K562 (cell line): ENCODE measurements around the gene CYP2E1. TPM values are rescaled to one million over a fixed set of nuclear protein-coding genes. Genes with fewer than 3 reads are reported as not detected.
A peak's percentile ranks its signal among the peaks of the same experiment; 100 is the strongest.

Source experiments
- ATAC-seq: fragments of 200-7000 bp; cut with Tn5 transposase; 3 replicates; pipeline ENCODE4 v1.9.1; 2020; ENCODE audit warnings: moderate library complexity
- BruUV-seq: library from RNA; stranded (reverse); fragments of 400-500 nt; replicated peaks from 2 replicates; lab custom pipeline; 2021; lab: Mats Ljungman, UMichigan
- CTCF ChIA-PET: fragments of 300-600 bp; formaldehyde crosslinking; extraction: SDS; loops from one replicate; lab custom pipeline; 2021; ENCODE audit warnings: low intra/inter-chr PET ratio; lab: Yijun Ruan, JAX
- POLR2A ChIA-PET: fragments of 300-600, 350-650 bp; sonication (Branson Sonifier 250); formaldehyde crosslinking; extraction: SDS; loops from one replicate; lab custom pipeline; 2021; ENCODE audit warnings: antibody characterized with exemption, inconsistent platforms; lab: Yijun Ruan, JAX
- DNase-seq, 4 experiments: peaks; one replicate each; pipeline versions ENCODE4 v3.0.0 to v3.0.0-alpha.2; 2011 to 2018; ENCODE audit warnings: low spot score in 3 of 4, mixed read lengths in 3 of 4; ENCODE audit errors: extremely low read depth in 1 of 4
- FAIRE-seq: peaks from 2 replicates; lab custom pipeline; 2011; peaks lifted over from hg19 to GRCh38; lab: Jason Lieb, UNC
- H2AFZ ChIP-seq: 2 replicates; pipeline ENCODE4 v1.6.0; 2011; ENCODE audit warnings: low read depth, low read length, control low read depth, inconsistent platforms
- H3K27ac ChIP-seq: fragments of 200-600 bp; 3 replicates; pipeline ENCODE4 v1.8.0; 2011; ENCODE audit warnings: low read depth, mild to moderate bottlenecking, control low read depth, inconsistent platforms, low read length, moderate library complexity, mixed read lengths; ENCODE audit errors: extremely low read depth
- H3K27me3 ChIP-seq, 2 experiments: fragments of 300-600 bp in 1 of 2; 2 replicates in 1 of 2; 3 replicates in 1 of 2; pipeline versions ENCODE4 v1.6.0 to v1.8.0; 2011; ENCODE audit warnings: inconsistent platforms in 2 of 2, low read length in 2 of 2, mild to moderate bottlenecking in 1 of 2, mixed read lengths in 1 of 2, moderate library complexity in 1 of 2; ENCODE audit not compliant: control insufficient read depth in 2 of 2, insufficient read depth in 2 of 2
- H3K36me3 ChIP-seq: fragments of 300-600 bp; 3 replicates; pipeline ENCODE4 v1.8.0; 2011; ENCODE audit warnings: mild to moderate bottlenecking, low read length, inconsistent platforms; ENCODE audit not compliant: control insufficient read depth, insufficient read depth
- H3K4me1 ChIP-seq, 2 experiments: fragments of 200-600 bp in 1 of 2; replicated peaks in 1 of 2; 2 replicates in 1 of 2; 3 replicates in 1 of 2; pipeline versions ENCODE4 v1.5.1 to v1.8.0; 2011; ENCODE audit warnings: inconsistent platforms in 2 of 2, low read length in 2 of 2, mild to moderate bottlenecking in 1 of 2, mixed read lengths in 1 of 2, moderate library complexity in 1 of 2; ENCODE audit not compliant: control insufficient read depth in 2 of 2, insufficient read depth in 2 of 2
- H3K4me2 ChIP-seq: 2 replicates; pipeline ENCODE4 v1.6.1; 2011; ENCODE audit warnings: low read length, control low read depth, inconsistent platforms, mixed read lengths; ENCODE audit not compliant: insufficient read depth
- H3K4me3 ChIP-seq: fragments of 200-600 bp; sonication (generic), shearing (Covaris generic); 2 replicates; pipeline ENCODE4 v1.5.1; 2016; ENCODE audit warnings: control low read depth, inconsistent platforms
- H3K79me2 ChIP-seq: fragments of 200-600 bp; 3 replicates; pipeline ENCODE4 v1.8.0; 2011; ENCODE audit warnings: low read length, inconsistent platforms; ENCODE audit not compliant: control insufficient read depth, insufficient read depth
- H3K9ac ChIP-seq, 2 experiments: 2 replicates each; pipeline versions ENCODE4 v1.6.0 to v1.6.1; 2011; ENCODE audit warnings: low read depth in 2 of 2, low read length in 2 of 2, control low read depth in 1 of 2, inconsistent platforms in 1 of 2, mild to moderate bottlenecking in 1 of 2, mixed read lengths in 1 of 2; ENCODE audit not compliant: insufficient read depth in 1 of 2
- H3K9me1 ChIP-seq: one replicate; pipeline ENCODE4 v1.6.0; 2011; ENCODE audit warnings: inconsistent platforms, mild to moderate bottlenecking, low read length, moderate library complexity; ENCODE audit not compliant: control insufficient read depth, insufficient read depth
- H3K9me3 ChIP-seq: replicated peaks from 2 replicates; pipeline ENCODE4 v1.5.1; 2011; ENCODE audit warnings: low read depth, low read length, inconsistent platforms; ENCODE audit not compliant: control insufficient read depth, insufficient read depth
- H4K20me1 ChIP-seq: replicated peaks from 2 replicates; pipeline ENCODE4 v1.6.1; 2011; ENCODE audit warnings: low read length, inconsistent platforms, mixed read lengths; ENCODE audit not compliant: control insufficient read depth, insufficient read depth
- ADNP ChIP-seq: fragments of 200-800 bp; sonication (Bioruptor generic); IDR thresholded peaks from 2 replicates; pipeline ENCODE4 v1.6.1; 2016; ENCODE audit warnings: missing genetic modification characterization, missing compliant biosample characterization
- MTF1 ChIP-seq: fragments of 250-450 bp; sonication (Bioruptor Pico); IDR thresholded peaks from 2 replicates; pipeline ENCODE4 v1.9.0; 2021; ENCODE audit warnings: moderate library complexity, mild to moderate bottlenecking, inconsistent platforms, borderline replicate concordance
- NR2F6 ChIP-seq: fragments of 450-650 bp; formaldehyde crosslinking; IDR thresholded peaks from 2 replicates; pipeline ENCODE4 v1.4.0; 2020; ENCODE audit warnings: mild to moderate bottlenecking
- ZBTB8A ChIP-seq: fragments of 450-650 bp; IDR thresholded peaks from 2 replicates; pipeline ENCODE4 v1.6.1; 2018; ENCODE audit warnings: mild to moderate bottlenecking, moderate library complexity; ENCODE audit not compliant: partially characterized antibody
- ZNF316 ChIP-seq: fragments of 450-650 bp; IDR thresholded peaks from 2 replicates; pipeline ENCODE4 v1.6.1; 2016
- ZNF324 ChIP-seq: fragments of 250-450 bp; sonication (Bioruptor Pico); IDR thresholded peaks from 2 replicates; pipeline ENCODE4 v1.4.0; 2020; ENCODE audit warnings: mild to moderate bottlenecking
- in situ Hi-C: fragments of 300-500 bp; cut with MboI; formaldehyde crosslinking; loops from 4 replicates; pipeline ENCODE4 v1.15.0; 2018; ENCODE audit warnings: inconsistent platforms, mixed read lengths
- intact Hi-C: fragments of 100-400 bp; cut with micrococcal nuclease; formaldehyde crosslinking; loops from 2 replicates; pipeline ENCODE4 v1.14.2; 2022
- polyA plus RNA-seq, 8 experiments: library from polyadenylated mRNA; depleted of rRNA in 4 of 8; stranded (reverse) in 5 of 8; unstranded in 3 of 8; fragments of >200 nt; fragmentation: Nextera tagmentation in 2 of 8; fragmentation: Illumina TruSeq in 1 of 8; extraction: Ambion mirVana in 2 of 8; extraction: Trizol in 1 of 8; gene quantifications; 2 replicates each; pipeline versions ENCODE4 v1.2.1 to v1.2.3, GENCODE V29; 2011 to 2014; ENCODE audit warnings: inconsistent platforms in 1 of 8, missing spikeins in 1 of 8
- total RNA-seq, 7 experiments: library from RNA; depleted of rRNA in 6 of 7; stranded (reverse); fragments of >200 nt in 6 of 7; fragmentation: Illumina TruSeq in 2 of 7; extraction: Trizol in 2 of 7; gene quantifications; 2 replicates each; pipeline versions ENCODE4 v1.2.1 to v1.2.3, GENCODE V29; 2011 to 2021; ENCODE audit warnings: low replicate concordance in 1 of 7
- TF ChIP-seq, protein P1 (sequence below): fragments of 450-650 bp; formaldehyde crosslinking; IDR thresholded peaks from 2 replicates; pipeline ENCODE4 v1.4.0; 2020; ENCODE audit warnings: mild to moderate bottlenecking, moderate library complexity

Gene CYP2E1
- total and polyA plus RNA-seq, 9 of the 15 experiments (the other 6 are each of a cell fraction or from before 2014, with no cell fraction given), result 0.07 to 1.6 (median 0.19) TPM; not detected in 2

DNA sequence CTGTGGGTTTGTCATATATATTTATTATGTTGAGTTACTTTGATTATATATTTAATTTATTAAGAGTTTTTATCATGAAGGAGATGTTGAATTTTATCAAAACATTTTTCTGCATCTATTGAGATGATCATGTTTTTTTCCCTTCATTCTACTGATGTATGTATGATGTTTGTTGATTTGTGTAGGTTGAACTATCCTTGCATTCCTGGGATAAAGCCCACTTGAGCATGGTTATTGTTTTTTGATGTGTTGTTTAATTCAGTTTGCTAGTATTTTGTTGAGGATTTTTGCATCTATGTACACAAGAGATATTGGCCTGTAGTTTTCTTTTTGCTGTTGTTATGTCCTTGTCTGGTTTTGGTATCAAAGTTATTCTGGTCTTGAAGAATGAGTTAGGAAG is 42.3 kb upstream of the CYP2E1 start:
- Histone ChIP-seq H3K9me3 (no peaks in the 10 kb centered on the region; the same call in none of the 2 replicates), H3K27ac (no peak overlapping the region), H2AFZ (no peak overlapping the region), H3K4me2 (no peak overlapping the region), H3K27me3 (peaks cover 6 to 14% of the 10 kb centered on the region in 2 experiments; a peak in 4 of 5 replicates), H4K20me1 (no peaks in the 10 kb centered on the region), H3K4me1 (no peaks in the 10 kb centered on the region), H3K9ac (no peak overlapping the region), H3K4me3 (no peak overlapping the region), H3K36me3 (no peaks in the 10 kb centered on the region), H3K79me2 (no peaks in the 10 kb centered on the region), H3K9me1 (no peaks in the 10 kb centered on the region)
- FAIRE-seq, result no peak
- no peak for DNase-seq
- intact Hi-C loops (loop anchor here (10.0 kb wide), 1 partner anchor 160 kb away; no protein-coding TSS in a partner anchor), in situ Hi-C loops (no loop called here)
- POLR2A ChIA-PET, result no interaction called here
- no peak for ATAC-seq
- CTCF ChIA-PET, result no interaction called here
- no TSS peak for BruUV-seq
- no peak for TF ChIP-seq NR2F6 (CRISPR knock-in tag)
- TF ChIP-seq MTF1 (CRISPR knock-in tag), result no peak
- peak; percentile 98 for TF ChIP-seq ZNF324 (CRISPR knock-in tag)

DNA sequence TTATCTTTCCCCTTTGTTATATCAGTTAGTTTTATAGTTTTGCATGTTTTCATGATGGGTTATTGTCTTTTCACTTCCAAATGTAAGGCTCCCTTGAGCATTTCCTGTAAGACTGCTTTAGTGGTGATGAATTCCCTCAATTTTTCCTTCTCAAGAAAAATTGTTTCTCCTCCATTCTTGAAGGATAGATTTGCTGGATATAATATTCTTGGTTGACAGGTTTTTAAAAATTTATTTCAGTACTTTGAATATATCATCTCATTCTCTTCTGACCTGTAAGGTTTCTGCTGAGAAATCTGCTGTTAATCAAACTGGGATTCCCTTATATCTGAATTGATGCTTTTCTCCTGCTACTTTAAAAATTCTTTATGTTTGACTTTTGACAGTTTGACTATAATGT is 40.1 kb upstream of the CYP2E1 start:
- in situ Hi-C loops (no loop called here), intact Hi-C loops (loop anchor here (10.0 kb wide), 1 partner anchor 162 kb away; no protein-coding TSS in a partner anchor)
- no peaks in the 10 kb centered on the region for H3K79me2 ChIP-seq
- no peaks in the 10 kb centered on the region; the same call in none of the 2 replicates for H3K9me3 ChIP-seq
- H4K20me1 ChIP-seq, result no peaks in the 10 kb centered on the region
- BruUV-seq, result no TSS peak
- no peak for FAIRE-seq
- no peaks in the 10 kb centered on the region for H3K36me3 ChIP-seq
- H3K9ac ChIP-seq, result no peak overlapping the region
- DNase-seq, result no peak
- TF ChIP-seq ADNP (no peak), ZNF316 (no peak), ZBTB8A (no peak)
- TF ChIP-seq, protein P1, sequence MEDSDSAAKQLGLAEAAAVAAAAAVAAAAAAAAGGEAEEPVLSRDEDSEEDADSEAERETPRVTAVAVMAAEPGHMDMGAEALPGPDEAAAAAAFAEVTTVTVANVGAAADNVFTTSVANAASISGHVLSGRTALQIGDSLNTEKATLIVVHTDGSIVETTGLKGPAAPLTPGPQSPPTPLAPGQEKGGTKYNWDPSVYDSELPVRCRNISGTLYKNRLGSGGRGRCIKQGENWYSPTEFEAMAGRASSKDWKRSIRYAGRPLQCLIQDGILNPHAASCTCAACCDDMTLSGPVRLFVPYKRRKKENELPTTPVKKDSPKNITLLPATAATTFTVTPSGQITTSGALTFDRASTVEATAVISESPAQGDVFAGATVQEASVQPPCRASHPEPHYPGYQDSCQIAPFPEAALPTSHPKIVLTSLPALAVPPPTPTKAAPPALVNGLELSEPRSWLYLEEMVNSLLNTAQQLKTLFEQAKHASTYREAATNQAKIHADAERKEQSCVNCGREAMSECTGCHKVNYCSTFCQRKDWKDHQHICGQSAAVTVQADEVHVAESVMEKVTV (CRISPR knock-in tag), result no peak
- no peak overlapping the region for H2AFZ ChIP-seq
- no peaks in the 10 kb centered on the region; a peak in 1 of 5 replicates for H3K27me3 ChIP-seq
- no peak overlapping the region for H3K27ac ChIP-seq
- no peak overlapping the region for H3K4me2 ChIP-seq
- ChIA-PET POLR2A (no interaction called here), CTCF (no interaction called here)
- no peak for ATAC-seq
- no peak overlapping the region for H3K4me3 ChIP-seq
- no peaks in the 10 kb centered on the region for H3K9me1 ChIP-seq
- no peaks in the 10 kb centered on the region for H3K4me1 ChIP-seq
